Activated CD4-positive, alpha-beta T cell treated with anti-CD3 and anti-CD28 coated beads for 48 hours (primary cell): Measurements from ENCODE around the gene FSIP1.

Source experiments
- DNase-seq: peaks from one replicate; pipeline ENCODE4 v3.0.0-alpha.2; 2020

Gene FSIP1

DNA sequence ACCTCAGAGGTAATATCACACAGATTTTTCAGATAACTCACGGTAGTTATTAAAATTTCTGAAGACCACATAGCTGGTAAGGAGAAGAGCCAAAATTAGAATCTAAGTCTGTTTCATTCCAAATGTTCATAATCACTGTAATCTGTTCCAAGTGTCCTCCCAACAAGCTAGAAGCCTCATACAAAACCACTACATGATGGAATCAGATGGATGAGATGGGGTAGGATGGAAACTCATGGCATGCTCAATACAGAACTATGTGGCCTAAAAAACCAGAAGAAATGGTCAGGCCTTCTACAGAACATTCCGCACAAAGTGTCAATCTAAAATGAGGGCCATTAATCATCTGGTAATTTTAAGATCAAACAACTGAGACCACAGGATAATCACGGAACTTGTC is 110.0 kb downstream of the FSIP1 start:
- DNase-seq, result no peak

DNA sequence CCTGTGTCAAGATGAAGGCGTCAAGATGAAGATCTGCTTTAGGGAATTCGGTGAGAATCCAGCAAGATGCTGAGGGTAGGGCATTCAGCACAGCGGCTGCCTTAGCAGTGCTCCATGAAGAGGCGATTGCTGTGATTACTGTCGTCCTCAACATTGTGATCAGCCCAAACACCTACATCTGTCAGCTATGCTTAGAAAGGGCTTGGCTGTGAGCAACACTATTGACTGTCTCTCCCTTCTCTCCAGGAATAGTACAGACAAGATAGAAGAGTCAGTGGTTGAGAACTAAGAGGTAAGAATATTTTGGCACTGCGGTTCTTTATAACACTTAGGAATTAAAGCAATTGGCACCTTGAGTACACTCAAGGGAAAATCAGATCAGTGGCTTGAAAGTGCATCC is 110.5 kb downstream of the FSIP1 start:
- no peak for DNase-seq

DNA sequence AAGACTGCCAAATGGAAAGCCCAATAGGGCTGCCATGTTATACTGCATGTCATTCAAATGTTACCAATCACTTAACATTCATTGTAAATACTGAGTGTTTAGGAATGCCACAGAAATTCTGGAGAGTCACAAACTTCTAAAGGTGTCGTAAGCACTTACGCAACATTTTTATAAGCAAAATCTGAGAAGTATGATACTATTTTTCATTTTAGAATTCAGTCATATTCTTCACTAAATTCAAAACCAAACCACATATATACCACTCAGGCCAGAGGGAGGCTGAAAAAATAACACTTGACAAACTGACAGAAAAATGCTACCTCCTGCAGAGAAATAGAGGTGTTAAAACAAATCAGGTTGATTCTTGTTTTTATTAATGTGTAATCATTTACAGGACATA is 112.0 kb downstream of the FSIP1 start:
- DNase-seq, result no peak

DNA sequence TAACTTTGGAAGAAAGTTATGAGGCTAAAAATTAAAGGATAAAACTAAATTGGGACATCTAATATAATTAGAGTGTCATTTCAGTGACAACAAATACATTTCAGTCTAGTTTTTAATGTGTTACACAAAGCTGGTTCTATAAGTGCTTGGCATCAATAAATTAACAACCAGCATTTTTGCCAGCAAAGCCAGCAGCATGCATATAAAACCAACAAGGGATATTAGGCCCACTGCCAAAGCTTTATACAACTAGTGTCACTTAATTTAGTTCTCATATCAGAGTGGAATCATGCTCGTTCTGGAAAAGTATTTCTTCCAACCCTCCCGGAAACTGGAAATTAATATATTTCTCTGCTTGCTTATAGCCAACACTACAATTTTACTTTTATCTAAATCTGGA is 113.0 kb downstream of the FSIP1 start:
- no peak for DNase-seq

DNA sequence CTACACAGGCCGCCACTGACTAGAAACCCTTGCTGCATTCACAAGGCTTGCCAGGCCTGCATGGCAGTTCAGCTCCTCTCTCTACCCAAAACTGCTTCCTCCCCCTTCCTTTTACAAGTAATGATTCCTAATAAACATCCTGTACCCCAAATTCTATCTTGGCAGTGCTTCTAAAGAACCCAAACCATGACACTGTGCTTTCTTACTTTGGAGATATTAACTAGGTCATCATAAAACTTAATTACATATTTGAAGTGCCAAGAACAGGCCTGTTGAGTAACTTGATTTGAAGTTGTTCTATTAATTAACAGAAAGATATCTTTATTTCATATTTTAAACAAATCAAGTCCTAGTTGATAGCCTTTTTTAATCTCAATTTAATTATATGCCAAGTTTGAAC is 113.4 kb downstream of the FSIP1 start:
- DNase-seq, result no peak

DNA sequence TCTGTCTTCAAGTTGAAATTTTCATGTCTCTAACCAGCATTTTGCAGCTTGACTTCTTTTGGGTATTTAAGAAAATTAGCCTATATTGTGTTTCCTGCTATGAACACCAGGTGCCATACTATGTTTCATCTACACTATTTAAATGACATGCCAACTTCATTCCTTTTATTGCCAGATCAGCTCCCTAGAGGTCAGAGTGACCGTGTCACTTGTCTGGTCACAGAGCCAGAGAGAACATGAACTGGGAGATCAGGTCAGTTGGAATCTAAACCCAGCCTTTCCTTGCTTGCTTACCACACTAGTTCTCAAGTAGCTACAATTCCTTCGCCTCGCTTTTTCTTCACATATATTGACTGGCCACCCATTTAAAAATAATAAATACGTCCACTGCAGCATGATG is 114.2 kb downstream of the FSIP1 start:
- no peak for DNase-seq

- no peak for DNase-seq
Measured at GRCh38 chr15:39667382-39668127, 115.1 kb downstream of the FSIP1 start.

DNA sequence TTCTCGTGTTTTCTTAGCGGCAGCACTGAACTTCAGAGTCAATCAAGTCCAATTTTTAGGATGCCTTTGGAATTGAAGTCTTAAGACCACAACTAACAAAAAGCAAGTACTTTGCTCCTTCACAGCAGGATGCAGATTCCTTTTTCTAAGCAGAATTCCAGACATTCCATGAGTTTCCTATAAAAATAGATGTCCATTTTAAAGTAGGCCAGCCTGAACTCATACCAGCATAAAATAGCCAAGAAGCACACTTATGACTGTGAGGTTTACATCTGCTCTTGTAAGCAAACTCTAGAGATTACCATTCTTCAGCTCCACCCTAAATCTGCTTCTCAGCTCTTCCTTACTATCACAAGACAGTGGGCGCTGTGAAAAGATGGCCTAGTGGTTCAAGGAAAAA is 116.0 kb downstream of the FSIP1 start:
- no peak for DNase-seq

GRCh38 chr15:39665629-39666250 is 116.9 kb downstream of the FSIP1 start:
- DNase-seq, result no peak

GRCh38 chr15:39663704-39664250 is 118.9 kb downstream of the FSIP1 start:
- DNase-seq, result no peak

DNA sequence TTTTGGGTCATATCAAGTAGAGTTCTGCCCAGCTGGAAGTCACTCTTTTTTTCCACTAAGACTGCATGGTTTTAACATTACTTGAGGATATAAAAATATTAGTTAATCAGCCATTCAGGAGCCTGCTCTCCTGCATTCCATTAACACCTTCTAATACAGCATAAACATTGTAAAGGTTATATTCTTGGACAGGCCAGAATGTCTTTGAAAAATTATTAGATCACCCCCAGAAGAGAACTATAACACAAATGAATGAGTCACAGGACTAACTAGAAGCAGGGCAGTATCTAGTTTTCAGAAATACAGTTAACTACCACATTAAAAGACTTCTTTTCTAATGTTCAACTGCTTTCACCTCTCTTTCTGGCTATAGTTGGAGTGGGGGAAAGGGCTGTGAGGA is 120.9 kb downstream of the FSIP1 start:
- no peak for DNase-seq

DNA sequence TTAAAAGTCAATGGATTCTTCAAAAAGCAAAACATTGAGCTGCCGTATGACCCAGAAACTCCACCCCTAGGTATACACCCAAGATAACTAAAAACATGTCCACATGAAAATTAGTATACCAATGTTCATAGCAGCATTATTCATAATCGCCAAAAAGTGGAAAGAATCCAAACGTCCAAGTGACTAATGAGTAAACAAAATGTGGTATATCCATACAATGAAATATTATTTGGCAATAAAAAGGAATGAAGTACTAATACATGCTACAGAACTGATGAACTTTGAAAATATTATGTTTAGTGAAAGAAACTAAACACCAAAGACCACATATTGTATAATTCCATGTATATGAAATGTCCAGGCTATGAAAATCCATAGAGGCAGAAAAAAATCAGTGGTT is 123.9 kb downstream of the FSIP1 start:
- DNase-seq, result no peak

DNA sequence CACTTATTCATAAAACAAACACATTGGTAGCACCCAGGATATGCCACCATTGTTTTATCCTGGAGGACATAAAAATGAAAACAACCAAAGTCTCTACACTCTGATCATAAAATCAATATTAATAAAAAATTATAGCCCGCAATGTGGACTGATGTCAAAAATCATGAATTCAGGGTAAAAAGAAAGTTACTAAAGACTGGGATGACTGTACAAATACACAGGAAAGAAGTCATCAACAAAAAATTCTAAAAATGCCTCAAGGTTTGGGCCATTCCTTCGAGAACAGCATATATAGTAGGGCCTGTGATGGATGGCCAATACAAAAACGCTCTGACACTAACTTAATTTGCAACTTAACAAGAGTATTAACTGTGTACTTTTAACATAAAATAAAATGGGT is 125.0 kb downstream of the FSIP1 start:
- DNase-seq, result no peak

- no peak for DNase-seq
Measured at GRCh38 chr15:39657181-39657580, 125.5 kb downstream of the FSIP1 start.

DNA sequence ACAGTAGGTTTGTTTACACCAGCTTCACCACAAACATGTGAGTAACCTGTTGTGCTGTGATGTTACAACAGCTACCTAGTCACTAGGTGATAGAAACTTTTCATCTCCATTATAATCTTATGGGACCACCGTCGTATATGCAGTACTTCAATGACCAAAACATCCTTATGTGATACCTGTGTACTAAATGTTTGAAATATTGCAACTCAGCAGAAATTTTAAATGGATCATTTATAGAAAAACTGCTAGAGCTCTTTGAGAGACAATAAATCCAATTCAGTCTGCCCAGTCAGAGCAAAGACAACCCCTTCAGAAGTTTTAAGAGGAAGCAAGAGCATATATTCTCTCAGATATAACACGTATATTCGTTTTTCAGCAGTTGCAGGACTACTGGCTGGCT is 128.3 kb downstream of the FSIP1 start:
- no peak for DNase-seq

GRCh38 chr15:39651881-39652280 is 130.8 kb downstream of the FSIP1 start:
- DNase-seq, result no peak

DNA sequence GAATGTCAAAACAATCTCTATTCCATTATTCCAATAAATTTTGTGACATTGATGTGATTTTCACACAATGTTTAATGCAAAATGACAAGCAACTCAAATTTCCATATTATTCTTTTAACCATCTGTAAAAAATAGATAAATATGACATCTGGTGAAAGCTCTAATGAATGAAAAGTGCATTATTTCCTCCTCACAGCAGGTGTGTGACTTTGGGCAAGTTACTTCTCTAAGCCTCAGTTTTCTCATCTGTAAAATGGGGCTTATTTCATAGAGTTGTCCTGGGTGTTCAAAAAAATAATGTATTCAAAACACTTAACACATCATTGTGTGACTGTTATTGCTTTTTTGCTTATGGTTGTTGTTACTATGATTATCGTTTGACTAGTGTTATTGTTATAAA is 131.3 kb downstream of the FSIP1 start:
- DNase-seq, result no peak

- no peak for DNase-seq
Measured at GRCh38 chr15:39649757-39650156, 132.9 kb downstream of the FSIP1 start.

GRCh38 chr15:39646425-39646824 is 136.2 kb downstream of the FSIP1 start:
- DNase-seq, result no peak

GRCh38 chr15:39645976-39646257 is 136.7 kb downstream of the FSIP1 start:
- DNase-seq, result no peak

DNA sequence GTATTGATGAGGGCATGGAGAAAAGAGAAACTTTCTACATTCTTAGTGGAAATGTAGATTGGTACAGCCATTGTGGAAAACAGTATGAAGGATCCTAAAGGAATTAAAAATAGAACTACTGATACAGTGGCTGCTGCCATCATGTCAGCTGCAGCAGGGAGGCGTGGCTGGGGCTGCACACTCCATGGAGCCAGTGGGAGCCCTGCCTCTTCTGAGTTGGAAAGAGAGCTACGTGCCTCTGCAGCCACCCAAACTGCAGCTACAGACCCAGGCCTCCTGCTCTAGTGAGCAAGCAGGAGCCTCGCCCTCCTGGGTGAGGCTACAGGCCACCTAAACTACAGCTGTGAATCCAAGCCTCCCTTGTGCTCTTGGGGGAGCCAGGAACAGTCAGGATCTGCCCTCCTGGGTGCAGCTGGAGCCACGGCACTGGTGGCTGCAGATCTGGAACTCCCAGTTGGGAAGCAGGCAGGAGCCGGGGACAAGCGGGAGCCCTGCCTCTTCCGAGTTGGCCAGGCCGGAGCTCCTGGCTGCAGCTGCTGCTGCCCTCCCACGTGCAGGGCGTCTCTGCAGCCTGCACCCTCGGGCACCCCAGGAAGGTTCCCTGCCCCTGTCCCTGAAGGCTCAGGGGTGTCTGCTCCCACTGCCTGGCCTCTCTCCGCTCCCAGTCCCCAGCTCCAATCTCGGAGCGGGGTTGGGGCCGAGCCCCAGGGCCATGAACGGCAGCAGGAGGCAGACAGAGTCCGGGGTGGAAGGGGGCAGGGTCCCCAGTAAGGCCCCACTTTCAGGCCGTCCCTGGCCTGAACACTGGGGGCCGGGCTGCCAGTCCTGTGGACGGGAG is 137.3 kb downstream of the FSIP1 start:
- no peak for DNase-seq

DNA sequence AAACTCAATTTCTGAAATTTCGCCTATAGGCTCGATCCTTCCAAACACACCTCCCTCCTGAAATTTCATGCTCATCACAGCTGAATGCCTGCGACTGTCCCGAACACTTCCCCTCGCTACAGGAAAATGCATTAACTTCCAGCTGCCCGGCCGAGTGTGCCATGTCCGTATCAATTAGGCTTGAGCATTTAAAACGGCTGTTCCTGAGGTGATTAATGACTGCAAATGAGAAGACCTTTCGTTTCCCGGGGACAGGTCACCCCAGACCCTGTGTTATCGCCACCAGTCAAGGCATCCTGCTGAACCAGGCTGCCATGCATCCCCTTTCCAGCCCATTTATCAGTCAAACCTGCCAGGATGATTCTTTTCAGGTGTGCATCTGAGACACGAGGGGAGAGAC is 138.5 kb downstream of the FSIP1 start:
- DNase-seq, result no peak

GRCh38 chr15:39643727-39644126 is 138.9 kb downstream of the FSIP1 start:
- no peak for DNase-seq

DNA sequence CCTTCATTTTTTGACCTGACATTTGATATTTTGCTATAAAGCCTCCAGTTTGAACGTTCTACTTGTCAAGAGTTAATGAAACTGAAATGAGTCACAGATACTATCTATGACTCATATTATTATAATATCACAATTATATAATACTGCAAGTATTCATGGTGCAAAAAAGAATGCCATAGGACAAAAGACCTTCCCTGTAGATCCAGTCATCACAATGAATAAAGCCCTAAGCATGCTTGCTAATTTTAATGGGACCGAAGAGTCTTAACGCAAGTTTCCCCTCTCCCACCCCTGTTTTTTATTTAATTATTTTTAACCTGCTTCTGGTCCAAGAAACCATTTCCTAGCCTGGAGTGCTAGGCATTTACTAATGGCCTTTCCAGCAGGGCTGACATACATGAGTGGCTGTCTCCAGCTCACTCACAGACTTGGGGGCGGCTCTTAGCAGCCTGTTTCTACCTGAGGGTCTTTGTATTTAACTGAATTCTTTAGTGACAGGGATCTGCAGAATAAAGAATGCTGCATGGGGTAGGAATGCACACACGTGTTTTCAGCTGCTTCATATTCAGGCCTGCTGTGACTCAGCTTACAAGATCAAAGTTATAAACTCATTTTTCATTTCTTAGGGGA is 140.5 kb downstream of the FSIP1 start:
- no peak for DNase-seq
